IMR-90 (cell line): ENCODE results near the gene BRPF3. TPM values are rescaled to one million over a fixed set of nuclear protein-coding genes. Genes with fewer than 3 reads are reported as not detected.

ENCODE experiments used
- ATAC-seq: fragments of 200-7000 bp; cut with Tn5 transposase; 2 replicates; pipeline ENCODE4 v1.9.1; 2020; ENCODE audit warnings: low read depth, mild to moderate bottlenecking, moderate library complexity
- Bru-seq: library from RNA; stranded (reverse); fragments of 400-500 nt; gene quantifications from one replicate; lab custom pipeline; 2021; lab: Mats Ljungman, UMichigan
- BruChase-seq, 2 experiments: library from RNA; stranded (reverse); fragments of 400-500 nt; gene quantifications; one replicate each; lab custom pipeline; 2021; lab: Mats Ljungman, UMichigan
- BruUV-seq: library from RNA; stranded (reverse); fragments of 400-500 nt; replicated peaks from 2 replicates; lab custom pipeline; 2021; lab: Mats Ljungman, UMichigan
- CTCF ChIA-PET: fragments of 300-600 bp; formaldehyde crosslinking; extraction: SDS; loops from one replicate; lab custom pipeline; 2021; ENCODE audit warnings: antibody characterized with exemption; lab: Yijun Ruan, JAX
- POLR2A ChIA-PET: fragments of 300-600 bp; sonication (Branson Sonifier 250); formaldehyde crosslinking; loops from one replicate; lab custom pipeline; 2022; ENCODE audit warnings: antibody characterized with exemption; ENCODE audit not compliant: unreplicated experiment; lab: Charles Lee
- DNase-seq: peaks from one replicate; pipeline ENCODE4 v3.0.0; 2013
- H2AFZ ChIP-seq: replicated peaks from 2 replicates; pipeline ENCODE3; 2013; ENCODE audit warnings: low read length, mild to moderate bottlenecking; ENCODE audit not compliant: poor library complexity
- H2AK5ac ChIP-seq: 2 replicates; pipeline ENCODE4 v1.6.1; 2013; ENCODE audit warnings: low read depth, low read length, inconsistent platforms
- H2AK9ac ChIP-seq: replicated peaks from 2 replicates; pipeline ENCODE3; 2013; ENCODE audit warnings: mild to moderate bottlenecking, low read depth, low read length, moderate library complexity; ENCODE audit not compliant: poor library complexity
- H2BK120ac ChIP-seq: 2 replicates; pipeline ENCODE4 v1.6.1; 2013; ENCODE audit warnings: low read depth, low read length, inconsistent platforms
- H2BK15ac ChIP-seq: 3 replicates; pipeline ENCODE4 v1.6.1; 2013; ENCODE audit warnings: low read depth, low read length, inconsistent platforms
- H2BK20ac ChIP-seq: 2 replicates; pipeline ENCODE4 v1.6.1; 2013; ENCODE audit warnings: low read depth, mild to moderate bottlenecking, inconsistent platforms, low read length, moderate library complexity
- H2BK5ac ChIP-seq: 2 replicates; pipeline ENCODE4 v1.6.1; 2013; ENCODE audit warnings: mild to moderate bottlenecking, low read depth, low read length, inconsistent platforms; ENCODE audit not compliant: poor library complexity, severe bottlenecking
- H3K14ac ChIP-seq: replicated peaks from 2 replicates; pipeline ENCODE4 v1.6.1; 2013; ENCODE audit warnings: low read depth, low read length, inconsistent platforms
- H3K18ac ChIP-seq: 2 replicates; pipeline ENCODE4 v1.6.1; 2013; ENCODE audit warnings: low read depth, low read length, control low read depth
- H3K23ac ChIP-seq: 2 replicates; pipeline ENCODE4 v1.6.1; 2013; ENCODE audit warnings: low read depth, low read length, inconsistent platforms
- H3K27ac ChIP-seq: 2 replicates; pipeline ENCODE4 v1.5.1; 2013; ENCODE audit warnings: mild to moderate bottlenecking, control low read depth, low read length; ENCODE audit not compliant: insufficient read depth
- H3K27me3 ChIP-seq: 2 replicates; pipeline ENCODE4 v1.6.1; 2013; ENCODE audit warnings: low read length; ENCODE audit not compliant: control insufficient read depth, insufficient read depth
- H3K36me3 ChIP-seq: 2 replicates; pipeline ENCODE4 v1.6.1; 2013; ENCODE audit warnings: low read length, mixed read lengths; ENCODE audit not compliant: control insufficient read depth, insufficient read depth
- H3K4ac ChIP-seq: 2 replicates; pipeline ENCODE4 v1.6.1; 2013; ENCODE audit warnings: low read depth, low read length, inconsistent platforms
- H3K4me1 ChIP-seq: 2 replicates; pipeline ENCODE4 v1.6.1; 2013; ENCODE audit warnings: low read length, mixed read lengths; ENCODE audit not compliant: control insufficient read depth, insufficient read depth
- H3K4me2 ChIP-seq: 2 replicates; pipeline ENCODE4 v1.6.1; 2013; ENCODE audit warnings: low read depth, mild to moderate bottlenecking, control low read depth, low read length, moderate library complexity
- H3K4me3 ChIP-seq: 2 replicates; pipeline ENCODE4 v1.5.1; 2013; ENCODE audit warnings: low read depth, mild to moderate bottlenecking, control low read depth, low read length, moderate library complexity; ENCODE audit not compliant: insufficient read depth
- H3K56ac ChIP-seq: 2 replicates; pipeline ENCODE4 v1.6.1; 2013; ENCODE audit warnings: low read length, inconsistent platforms; ENCODE audit not compliant: insufficient read depth; ENCODE audit errors: extremely low read depth
- H3K79me1 ChIP-seq, 2 experiments: 2 replicates each; pipeline ENCODE4 v1.6.1; 2013; ENCODE audit warnings: low read length in 2 of 2, inconsistent platforms in 1 of 2, low read depth in 1 of 2
- H3K9ac ChIP-seq: 2 replicates; pipeline ENCODE4 v1.6.1; 2013; ENCODE audit warnings: low read depth, low read length, control low read depth
- H3K9me1 ChIP-seq: 2 replicates; pipeline ENCODE4 v1.6.1; 2013; ENCODE audit warnings: low read length, inconsistent platforms; ENCODE audit not compliant: insufficient read depth
- H3K9me3 ChIP-seq: 2 replicates; pipeline ENCODE4 v1.6.1; 2013; ENCODE audit warnings: low read length; ENCODE audit not compliant: control insufficient read depth, insufficient read depth
- H4K20me1 ChIP-seq: 2 replicates; pipeline ENCODE4 v1.6.1; 2013; ENCODE audit warnings: low read length, inconsistent platforms; ENCODE audit not compliant: insufficient read depth
- H4K5ac ChIP-seq: 2 replicates; pipeline ENCODE4 v1.6.1; 2013; ENCODE audit warnings: mild to moderate bottlenecking, low read depth, low read length, control low read depth
- H4K8ac ChIP-seq, 2 experiments: 2 replicates each; pipeline ENCODE4 v1.6.1; 2013; ENCODE audit warnings: low read depth in 2 of 2, low read length in 2 of 2, control low read depth in 1 of 2, inconsistent platforms in 1 of 2
- H4K91ac ChIP-seq: 2 replicates; pipeline ENCODE4 v1.6.1; 2013; ENCODE audit warnings: low read depth, low read length, inconsistent platforms; ENCODE audit not compliant: insufficient read depth
- BHLHE40 ChIP-seq: fragments of 150-350 bp; IDR thresholded peaks from 2 replicates; pipeline ENCODE4 v1.6.1; 2016; ENCODE audit warnings: mild to moderate bottlenecking, low read depth, low read length
- CHD1 ChIP-seq: IDR thresholded peaks from 2 replicates; pipeline ENCODE4 v1.6.1; 2012; ENCODE audit warnings: low read depth, low read length, improper control_type of control experiment
- CTCF ChIP-seq: conservative IDR thresholded peaks from 2 replicates; pipeline ENCODE4 v1.5.1; 2012; ENCODE audit warnings: mild to moderate bottlenecking, low read depth, low read length, improper control_type of control experiment
- MAFK ChIP-seq: IDR thresholded peaks from 2 replicates; pipeline ENCODE4 v1.6.1; 2012; ENCODE audit warnings: low read depth, low read length, improper control_type of control experiment
- MAZ ChIP-seq: IDR thresholded peaks from 2 replicates; pipeline ENCODE4 v1.6.1; 2012; ENCODE audit warnings: low read depth, mild to moderate bottlenecking, low read length, improper control_type of control experiment, moderate library complexity, borderline replicate concordance
- MXI1 ChIP-seq: IDR thresholded peaks from 2 replicates; pipeline ENCODE4 v1.6.1; 2012; ENCODE audit warnings: low read depth, mild to moderate bottlenecking, low read length, moderate library complexity, borderline replicate concordance
- NFE2L2 ChIP-seq: fragments of 150-350 bp; IDR thresholded peaks from 2 replicates; pipeline ENCODE4 v1.6.1; 2016; ENCODE audit warnings: low read depth, mild to moderate bottlenecking, low read length
- POLR2A ChIP-seq: IDR thresholded peaks from 2 replicates; pipeline ENCODE4 v1.6.1; 2012; ENCODE audit warnings: mild to moderate bottlenecking, low read depth, low read length
- RAD21 ChIP-seq: IDR thresholded peaks from 2 replicates; pipeline ENCODE4 v1.6.1; 2012; ENCODE audit warnings: low read length, improper control_type of control experiment
- USF2 ChIP-seq: fragments of 150-350 bp; IDR thresholded peaks from 2 replicates; pipeline ENCODE4 v1.6.1; 2017; ENCODE audit warnings: mild to moderate bottlenecking, antibody characterized with exemption, low read length, low read depth
- WGBS, 2 experiments: methylation state at CpG; one replicate each; pipeline versions ENCODE4 v1.1.5 to v1.1.7; 2013; ENCODE audit warnings: missing lambda C conversion rate in 2 of 2; ENCODE audit not compliant: insufficient read length in 1 of 2; ENCODE audit errors: extremely low coverage in 2 of 2; 5-methylcytosine and 5-hydroxymethylcytosine counted together
- dilution Hi-C: fragments of 300-500 bp; cut with HindIII; formaldehyde crosslinking; loops from one replicate; pipeline ENCODE4 v1.14.3; 2018; ENCODE audit warnings: low sequenced_read_pairs; ENCODE audit not compliant: unreplicated experiment
- in situ Hi-C: fragments of 300-500 bp; cut with MboI; formaldehyde crosslinking; loops from 3 replicates; pipeline ENCODE4 v1.14.3; 2019; ENCODE audit warnings: low sequenced_read_pairs, inconsistent platforms, mixed read lengths
- intact Hi-C: fragments of 100-400 bp; cut with micrococcal nuclease; formaldehyde crosslinking; loops from 2 replicates; pipeline ENCODE4 v1.10.0; 2022
- long read RNA-seq: library from polyadenylated mRNA; unstranded; transcript quantifications from one replicate; pipeline ENCODE4 v2.0.0, GENCODE V29; 2021; ENCODE audit not compliant: unreplicated experiment
- polyA plus RNA-seq, 3 experiments: library from polyadenylated mRNA; depleted of rRNA; stranded (reverse); fragments of >200 nt; gene quantifications; 2 replicates each; pipeline ENCODE4 v1.2.3, GENCODE V29; 2012; ENCODE audit warnings: low replicate concordance in 1 of 3
- total RNA-seq: library from RNA; depleted of rRNA; stranded (reverse); fragments of >200 nt; gene quantifications from 2 replicates; pipeline ENCODE4 v1.2.3, GENCODE V29; 2012; rRNA removed
- TF ChIP-seq, protein P1 (sequence below): fragments of 150-350 bp; IDR thresholded peaks from 2 replicates; pipeline ENCODE4 v1.6.1; 2016; ENCODE audit warnings: low read depth, mild to moderate bottlenecking, low read length, moderate library complexity, borderline replicate concordance

Gene BRPF3
- total RNA-seq (8.3 and 10.2 TPM in 2 replicates), polyA plus RNA-seq (2012; rRNA removed) (17.2 and 18.1 TPM in 2 replicates), Bru-seq, nascent RNA (percentile 80 among the genes with signal in this experiment), BruChase-seq, experiment 1, labeled RNA remaining after a 6-hour chase (percentile 69 among the genes with signal in this experiment), BruChase-seq, experiment 2, labeled RNA remaining after a 2-hour chase (percentile 79 among the genes with signal in this experiment)
- 11.4 and 14.6 TPM in 2 replicates for polyA plus RNA-seq (2012; cell fraction: cytosol; rRNA removed)
- polyA plus RNA-seq (2012; cell fraction: nucleus; rRNA removed; ENCODE audit: low replicate concordance): 27.0 and 32.8 TPM in 2 replicates
- long read RNA-seq, partial matches to known transcripts: 21 of 21 reads
- long read RNA-seq, other reads (novel, unspliced or antisense): 0 of 21 reads

DNA sequence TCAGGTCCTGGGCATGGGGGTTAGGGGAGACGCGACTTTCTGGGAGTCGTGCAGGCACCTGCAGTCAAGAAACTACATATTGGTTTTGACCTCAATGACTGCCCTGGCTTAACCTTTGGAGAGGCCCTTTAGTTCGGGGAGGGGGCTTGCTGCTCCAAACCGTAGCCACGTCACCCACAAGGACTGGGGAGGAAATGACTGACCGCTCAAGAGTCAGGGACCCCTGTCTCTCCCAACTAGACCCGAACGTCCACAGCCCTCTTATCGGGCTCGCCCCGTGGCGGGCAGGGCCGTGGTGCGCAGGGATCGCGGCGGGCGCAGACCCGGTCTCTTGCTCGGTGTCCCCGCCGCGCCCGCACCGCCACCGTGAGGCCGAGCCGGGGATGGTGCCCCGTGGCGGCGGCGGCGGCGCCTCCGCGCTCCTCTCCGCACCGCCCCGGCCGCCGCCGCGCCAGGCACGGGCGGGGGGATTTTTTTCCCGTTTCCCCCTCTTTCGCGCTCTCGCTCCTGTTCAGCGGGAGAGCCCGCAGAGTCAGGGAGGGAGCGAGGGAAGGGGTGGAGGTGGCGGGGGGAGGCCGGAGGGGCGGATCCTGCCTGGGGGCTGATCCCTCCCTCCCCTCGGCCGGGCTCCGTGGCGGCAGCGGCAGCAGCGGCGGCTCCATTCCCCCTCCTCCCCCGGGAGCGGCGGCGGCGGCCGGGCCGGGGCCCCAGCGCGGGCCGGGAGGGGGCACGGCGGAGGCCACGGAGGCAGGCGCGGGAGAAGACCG lies at the start of gene BRPF3:
BRPF3 (plus strand) TSS at position 632 of the 767 bp plus-strand sequence. CDS start 3,579 bp downstream, outside the sequence.
- H3K9me3 ChIP-seq: no peaks in the 10 kb centered on the region
- H3K23ac ChIP-seq: peak within 1 kb of the TSS; percentile 83; the same call in 1 of the 2 replicates
- no peak within 1 kb of the TSS; the same call in 1 of the 2 replicates for H2BK20ac ChIP-seq
- intact Hi-C loops: loop anchor here (1.0 to 2.0 kb wide), 3 partner anchors 73 to 169 kb away; partner anchors contain the start of gene MAPK14
- BruUV-seq: no TSS peak
- H3K4me2 ChIP-seq: peak within 1 kb of the TSS; percentile 92
- ChIA-PET CTCF (no interaction called here), POLR2A (no interaction called here)
- peak within 1 kb of the TSS; percentile 88 for H3K9ac ChIP-seq
- H2AK5ac ChIP-seq: peak within 1 kb of the TSS; percentile 83
- H2BK5ac ChIP-seq: peak within 1 kb of the TSS; percentile 86
- H4K8ac ChIP-seq: peak within 1 kb of the TSS; percentile 61 to 89
- H2BK15ac ChIP-seq: no peak within 1 kb of the TSS
- H3K79me1 ChIP-seq: peaks cover 32 to 45% of the 10 kb centered on the region in 2 experiments
- H3K56ac ChIP-seq: peak within 1 kb of the TSS; percentile 53
- peak within 1 kb of the TSS; percentile 87 for H2AK9ac ChIP-seq
- H2AFZ ChIP-seq: peak within 1 kb of the TSS; percentile 95
- peaks cover 6% of the 10 kb centered on the region; the same call in 1 of the 2 replicates for H3K4me1 ChIP-seq
- H2BK120ac ChIP-seq: peak within 1 kb of the TSS; percentile 54
- H4K20me1 ChIP-seq: peaks cover 38% of the 10 kb centered on the region
- DNase-seq (peak; percentile 67), ATAC-seq (peak; percentile 86)
- peak within 1 kb of the TSS; percentile 75 for H3K18ac ChIP-seq
- WGBS, 2 experiments: 1% methylated on average over 18 of the region's 79 CpGs; no CpG with 5 or more reads in 1 of the 2 experiments
- H4K5ac ChIP-seq: peak within 1 kb of the TSS; percentile 85
- dilution Hi-C loops: no loop called here
- peaks cover 2% of the 10 kb centered on the region; the same call in 1 of the 2 replicates for H3K27me3 ChIP-seq
- peak within 1 kb of the TSS; percentile 65 for H3K4me3 ChIP-seq
- H3K4ac ChIP-seq: peak within 1 kb of the TSS; percentile 90
- peak within 1 kb of the TSS; percentile 97 for H3K27ac ChIP-seq
- H3K9me1 ChIP-seq: peaks cover 16% of the 10 kb centered on the region
- in situ Hi-C loops: loop anchor here (10.0 kb wide), 1 partner anchor 171 kb away; the partner anchor contains the start of genes MAPK14 and SLC26A8
- peak within 1 kb of the TSS; percentile 73 for H3K14ac ChIP-seq
- peaks cover 13% of the 10 kb centered on the region for H3K36me3 ChIP-seq
- peak within 1 kb of the TSS; percentile 66 for H4K91ac ChIP-seq
- TF ChIP-seq CTCF (peak; percentile 77), RAD21 (peak; percentile 70), MXI1 (no peak), USF2 (no peak), MAZ (peak; percentile 81; the same call in 1 of the 2 replicates), CHD1 (no peak), BHLHE40 (peak; percentile 7; the same call in 1 of the 2 replicates), NFE2L2 (no peak), POLR2A (peak; percentile 60; the same call in 1 of the 2 replicates), MAFK (no peak)
- TF ChIP-seq, protein P1, sequence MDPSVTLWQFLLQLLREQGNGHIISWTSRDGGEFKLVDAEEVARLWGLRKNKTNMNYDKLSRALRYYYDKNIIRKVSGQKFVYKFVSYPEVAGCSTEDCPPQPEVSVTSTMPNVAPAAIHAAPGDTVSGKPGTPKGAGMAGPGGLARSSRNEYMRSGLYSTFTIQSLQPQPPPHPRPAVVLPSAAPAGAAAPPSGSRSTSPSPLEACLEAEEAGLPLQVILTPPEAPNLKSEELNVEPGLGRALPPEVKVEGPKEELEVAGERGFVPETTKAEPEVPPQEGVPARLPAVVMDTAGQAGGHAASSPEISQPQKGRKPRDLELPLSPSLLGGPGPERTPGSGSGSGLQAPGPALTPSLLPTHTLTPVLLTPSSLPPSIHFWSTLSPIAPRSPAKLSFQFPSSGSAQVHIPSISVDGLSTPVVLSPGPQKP: no peak
